ENCODE data around the gene NTRK3.

Gene NTRK3

DNA sequence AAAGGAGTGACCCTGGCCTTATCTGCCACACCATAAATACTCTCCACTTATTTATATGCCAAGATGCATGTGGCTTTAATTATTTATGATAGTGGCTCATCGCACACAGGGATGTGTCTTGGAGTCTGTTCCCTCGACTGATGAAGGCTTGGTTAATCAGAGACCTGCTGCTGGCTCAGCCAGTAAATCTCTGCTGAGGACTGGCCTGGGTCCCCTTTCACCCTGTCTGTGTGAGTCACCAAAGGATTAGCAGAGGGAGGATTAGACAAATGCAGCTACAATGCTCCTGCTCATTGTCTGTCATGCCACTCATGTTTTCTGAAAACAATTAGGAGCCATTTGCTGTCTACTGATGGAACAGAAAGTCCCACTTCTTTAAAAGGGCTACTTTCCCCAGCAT lies 226.8 kb downstream of the NTRK3 start:
- no peak for DNase-seq (ENCODE audit: low read depth)

DNA sequence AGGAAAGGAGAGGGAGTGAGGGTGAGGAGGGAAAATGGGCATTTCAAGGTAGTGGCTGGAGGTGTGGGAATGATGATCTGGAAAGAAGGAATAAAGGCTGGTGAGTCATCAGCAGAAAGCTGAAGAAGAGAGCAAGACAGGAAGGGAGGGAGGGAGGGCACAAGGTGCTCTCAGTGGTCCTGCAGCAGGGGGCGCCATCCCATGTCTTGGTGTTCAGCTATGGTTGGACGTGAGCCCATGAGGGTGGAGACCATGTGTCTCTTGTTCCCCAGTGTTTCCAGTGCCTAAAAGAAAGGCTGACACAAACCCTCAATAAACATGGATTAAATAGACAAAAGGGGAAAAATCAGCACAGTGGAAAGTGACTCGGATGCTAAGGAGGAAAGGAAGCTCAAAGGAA lies 228.5 kb downstream of the NTRK3 start:
- no peak for DNase-seq (ENCODE audit: low read depth)

DNA sequence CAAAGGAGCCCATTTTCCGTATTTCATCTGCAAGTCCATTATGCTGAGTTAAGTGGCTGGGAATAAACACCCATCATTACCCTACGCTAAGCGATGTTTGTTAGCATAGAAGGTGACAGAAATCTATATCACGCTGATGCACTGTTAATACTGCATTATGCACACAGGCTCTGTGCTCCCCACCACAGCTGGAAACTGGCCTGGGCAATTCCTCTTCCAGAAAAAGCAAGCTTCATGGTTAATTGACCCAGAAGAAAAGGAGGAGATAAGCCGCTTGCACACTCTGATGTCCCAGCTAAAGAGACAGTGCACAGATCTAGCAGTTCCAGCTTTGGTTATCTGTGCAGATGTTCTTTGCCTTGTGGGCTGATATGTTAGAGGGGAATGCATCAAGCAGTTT lies 232.6 kb downstream of the NTRK3 start:
- DNase-seq (ENCODE audit: low read depth) = no peak

DNA sequence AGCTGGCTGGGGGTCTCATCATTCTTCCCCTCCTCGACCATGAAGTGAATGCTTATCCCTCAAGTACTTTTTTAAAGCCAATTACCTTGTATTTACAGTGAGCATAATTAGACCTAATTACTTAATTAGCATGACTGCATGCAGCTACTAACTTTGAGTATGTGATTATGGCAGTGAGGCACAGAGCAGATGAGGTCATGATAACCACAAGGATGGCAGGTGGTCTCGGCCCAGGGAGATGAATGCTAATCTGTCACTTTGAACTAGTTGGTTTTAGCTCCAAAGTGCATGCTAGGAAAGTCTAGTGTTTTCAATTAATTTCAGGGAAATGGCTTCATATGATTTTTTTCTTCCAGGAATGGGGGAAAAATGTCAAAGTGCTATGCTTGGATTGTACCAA lies 233.8 kb downstream of the NTRK3 start:
- DNase-seq (ENCODE audit: low read depth) = no peak

DNA sequence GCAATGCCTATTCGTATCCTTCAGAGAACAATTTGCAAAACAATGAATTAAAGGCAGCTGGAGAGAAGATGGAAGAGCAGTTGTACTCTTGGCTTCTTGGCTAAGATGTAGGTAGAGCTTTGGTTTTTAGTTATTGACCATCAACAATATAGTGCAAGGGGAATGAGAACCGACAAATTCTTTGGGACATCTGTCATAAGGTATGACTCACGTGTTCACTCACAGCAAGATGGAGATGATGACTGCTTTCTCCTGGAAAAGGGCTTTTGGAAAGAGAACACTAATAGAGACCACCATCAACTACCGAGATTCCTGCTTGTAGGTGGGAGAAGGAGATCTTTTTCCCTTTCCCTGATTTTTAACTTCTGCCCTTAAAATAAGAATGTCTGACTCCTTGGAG lies 234.9 kb downstream of the NTRK3 start:
- no peak for DNase-seq (ENCODE audit: low read depth)

DNA sequence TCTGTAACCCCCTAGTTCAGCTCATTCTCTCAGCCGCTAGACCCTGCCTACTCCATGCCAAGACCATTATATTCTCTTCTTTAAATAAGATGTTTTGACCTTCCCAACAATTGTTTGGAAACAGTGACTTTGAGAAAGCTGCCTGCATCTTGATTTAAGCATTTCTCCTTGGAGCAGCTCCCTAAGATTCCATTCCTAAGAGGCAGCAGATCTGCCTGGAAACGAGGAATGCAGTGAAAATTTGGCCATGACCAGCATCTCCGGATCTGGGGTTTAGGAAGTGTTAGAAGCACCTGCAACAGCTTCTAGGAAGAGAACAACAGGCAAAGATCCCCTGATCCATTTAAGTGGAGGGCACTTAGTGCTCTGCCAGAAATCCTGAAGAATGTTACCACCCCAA lies 235.7 kb downstream of the NTRK3 start:
- no peak for DNase-seq (ENCODE audit: low read depth)

DNA sequence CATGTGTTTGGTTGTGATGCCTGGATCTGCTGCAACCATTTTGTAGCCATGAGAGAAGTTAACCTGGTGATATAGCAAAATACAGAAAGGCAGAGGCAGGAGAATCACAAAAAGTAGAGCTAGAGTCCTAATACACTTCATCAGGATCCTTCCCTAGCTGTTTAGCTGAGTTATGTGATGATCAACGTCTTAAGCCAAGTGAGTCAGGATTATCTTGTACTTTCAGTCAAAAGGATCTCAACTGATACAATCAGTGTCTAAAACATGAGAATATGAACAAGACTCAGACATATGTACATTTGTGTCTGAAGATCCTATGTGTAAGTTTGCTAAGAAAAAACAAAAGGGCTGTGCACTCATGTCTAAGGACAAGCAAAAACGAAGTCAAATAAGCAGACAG lies 236.9 kb downstream of the NTRK3 start:
- no peak for DNase-seq (ENCODE audit: low read depth)

DNA sequence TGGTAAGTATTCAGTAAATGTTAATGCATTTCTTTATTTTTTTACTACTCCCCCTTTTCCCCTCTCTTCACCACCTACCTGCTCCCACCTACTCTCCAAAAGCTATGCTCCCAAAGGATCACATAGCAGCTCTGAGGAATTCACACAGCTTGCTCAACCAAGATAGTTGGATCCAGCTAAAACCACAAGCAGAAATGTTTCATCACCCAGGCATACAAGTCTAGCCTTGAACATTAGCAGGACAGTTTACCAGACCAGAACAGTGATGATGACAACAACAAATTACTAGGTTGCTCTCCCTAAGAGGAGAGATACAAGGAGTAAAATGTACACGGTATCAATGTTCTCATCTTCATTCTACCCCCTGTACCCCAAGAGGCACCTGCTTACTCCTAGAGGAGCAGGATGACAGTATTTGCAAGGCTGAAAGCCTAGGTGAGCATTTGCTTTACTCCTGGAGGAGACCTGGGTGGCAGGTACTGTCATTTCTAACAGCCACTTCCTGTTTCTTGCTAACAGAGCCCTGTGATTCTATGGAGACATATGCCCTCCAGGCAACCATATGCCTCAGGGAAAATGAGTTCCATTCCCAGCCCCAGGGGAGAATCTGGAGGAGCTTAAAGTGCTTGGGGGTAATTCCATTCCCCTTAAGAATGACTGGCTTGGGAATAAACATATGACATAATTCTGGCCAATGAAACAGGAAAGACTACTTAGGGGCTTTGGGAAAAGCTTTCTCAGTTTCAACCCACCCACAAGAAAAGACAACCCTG lies 237.5 kb downstream of the NTRK3 start:
- no peak for DNase-seq (ENCODE audit: low read depth)

DNA sequence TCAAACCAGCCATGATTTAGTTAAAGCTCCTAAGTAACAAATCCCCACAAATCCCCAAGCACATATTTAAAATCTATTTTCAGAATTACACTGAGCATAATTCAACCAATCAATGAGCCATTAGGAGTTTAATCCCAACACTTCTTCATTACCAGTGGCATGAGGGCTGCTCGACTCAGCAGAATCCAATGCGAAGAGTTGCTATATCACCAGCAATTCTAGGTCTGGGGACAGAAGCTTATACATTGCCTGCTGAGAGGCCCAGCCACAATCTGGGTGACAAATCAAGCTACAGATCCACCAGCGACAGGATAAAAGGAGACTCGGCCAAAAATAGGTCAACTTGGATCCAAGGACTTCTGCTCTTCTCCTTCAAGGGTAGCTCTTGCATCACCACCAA lies 238.8 kb downstream of the NTRK3 start:
- no peak for DNase-seq (ENCODE audit: low read depth)

DNA sequence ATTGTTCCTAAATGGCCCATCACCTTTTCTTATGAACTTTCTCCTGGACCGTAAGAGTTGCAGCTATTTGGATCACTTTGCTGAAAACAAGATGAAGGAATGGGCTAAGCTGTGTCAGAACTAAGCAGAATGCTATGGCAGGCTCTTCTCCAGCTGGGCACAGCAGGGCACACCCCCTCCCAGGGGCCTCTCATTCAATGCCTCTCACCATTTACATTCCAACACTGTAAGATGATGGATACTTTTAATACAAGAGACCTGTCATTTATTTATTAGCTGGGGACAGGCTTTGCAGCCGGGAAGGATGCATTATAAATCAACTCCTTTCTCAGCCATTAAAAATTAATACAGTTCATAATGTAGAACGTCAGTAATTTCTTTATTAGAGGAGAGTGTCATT lies 240.1 kb downstream of the NTRK3 start:
- no peak for DNase-seq (ENCODE audit: low read depth)

DNA sequence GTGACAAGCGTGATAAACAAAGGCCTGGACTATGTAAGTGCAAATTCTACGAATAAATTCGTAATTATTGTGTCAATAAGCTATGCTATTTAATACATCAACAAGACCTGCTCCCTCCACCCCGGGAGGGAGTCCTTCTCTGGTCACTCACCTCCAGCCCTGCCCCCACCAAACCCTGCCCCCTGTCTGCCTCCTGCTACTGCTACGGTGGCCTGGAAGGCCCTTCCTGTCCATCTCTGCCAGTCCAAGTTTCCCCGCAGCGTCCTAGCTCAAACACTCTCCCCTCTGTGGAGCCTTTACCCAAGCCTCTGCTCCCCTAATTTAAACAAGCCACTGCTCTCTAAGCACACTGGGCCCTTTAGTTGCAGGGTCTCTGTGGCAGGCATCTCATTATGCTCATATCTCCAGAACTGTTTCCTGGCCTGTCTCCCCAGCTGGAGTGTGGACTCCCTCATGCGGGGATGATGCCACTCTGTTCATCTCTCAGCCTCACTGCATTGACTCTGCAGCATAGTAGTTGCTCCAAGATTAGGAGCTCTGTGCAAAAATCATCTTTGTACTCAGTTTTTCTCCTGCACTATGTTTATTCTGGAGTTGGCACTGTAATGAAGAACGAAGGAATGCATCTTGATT lies 241.2 kb downstream of the NTRK3 start:
- no peak for DNase-seq (ENCODE audit: low read depth)

DNA sequence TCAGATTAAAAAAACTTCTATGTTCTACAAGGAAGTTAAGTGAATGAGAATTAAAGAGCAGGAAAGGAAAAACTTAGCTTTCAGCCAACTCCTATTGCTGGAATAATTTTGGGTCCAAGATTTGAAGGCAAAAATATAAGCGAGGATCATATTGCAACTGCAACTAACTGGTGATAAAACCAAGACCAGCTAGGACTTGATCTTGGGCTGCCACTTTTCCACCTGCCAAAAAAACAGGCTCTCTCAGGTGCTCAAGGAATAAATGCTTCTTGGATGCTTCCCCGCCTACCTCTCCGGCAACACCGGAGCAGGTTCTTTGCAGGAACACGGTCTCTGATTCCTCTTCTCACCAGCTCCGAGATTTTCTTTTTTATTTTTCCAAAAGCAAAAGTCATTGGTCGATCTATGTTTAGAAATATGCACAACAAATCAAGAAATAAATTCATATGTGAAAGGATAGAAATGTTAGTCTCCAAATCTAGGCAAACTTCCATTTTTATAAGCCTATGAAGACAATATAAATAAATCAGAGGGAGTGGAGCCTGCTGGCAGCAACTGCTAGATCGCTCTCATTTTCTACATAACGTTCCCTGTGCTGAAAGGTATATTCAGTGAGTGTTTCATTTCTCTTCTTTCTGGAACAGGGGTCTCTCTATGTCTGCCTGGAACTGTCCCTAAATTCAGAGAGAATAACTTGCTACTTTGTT lies 241.9 kb downstream of the NTRK3 start:
- no peak for DNase-seq (ENCODE audit: low read depth)

DNA sequence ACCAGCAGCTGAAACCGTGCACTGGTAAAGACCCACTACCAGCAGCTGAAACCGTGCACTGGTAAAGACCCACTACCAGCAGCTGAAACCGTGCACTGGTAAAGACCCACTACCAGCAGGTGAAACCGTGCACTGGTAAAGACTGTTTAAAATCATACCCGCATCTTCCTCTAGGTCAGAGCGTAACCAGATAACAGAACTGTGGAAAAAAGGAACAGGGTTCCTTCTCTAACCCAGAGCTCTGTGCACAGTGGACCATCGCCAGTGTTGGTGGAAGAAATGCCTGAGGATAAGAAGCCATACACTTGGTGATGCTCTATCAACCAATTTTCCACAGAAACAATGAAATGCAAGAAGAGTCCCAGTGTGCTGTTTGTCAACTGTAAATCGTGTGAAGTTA lies 243.4 kb downstream of the NTRK3 start:
- no peak for DNase-seq (ENCODE audit: low read depth)

DNA sequence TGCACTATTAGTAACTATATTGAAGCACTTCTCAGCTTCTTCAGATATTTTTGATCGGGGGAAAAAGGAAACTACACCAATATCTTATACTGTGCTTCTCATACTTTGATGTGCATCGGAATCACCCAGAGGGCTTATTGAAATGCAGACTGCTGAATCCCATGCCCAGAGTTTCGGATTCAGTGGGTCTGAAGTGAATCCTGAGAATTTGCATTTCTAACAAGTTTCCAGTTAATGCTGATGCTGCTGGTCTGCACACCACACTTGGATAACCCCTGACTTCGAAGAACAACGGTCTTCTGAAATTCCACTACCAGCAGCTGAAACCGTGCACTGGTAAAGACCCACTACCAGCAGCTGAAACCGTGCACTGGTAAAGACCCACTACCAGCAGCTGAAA lies 243.9 kb downstream of the NTRK3 start:
- no peak for DNase-seq (ENCODE audit: low read depth)

DNA sequence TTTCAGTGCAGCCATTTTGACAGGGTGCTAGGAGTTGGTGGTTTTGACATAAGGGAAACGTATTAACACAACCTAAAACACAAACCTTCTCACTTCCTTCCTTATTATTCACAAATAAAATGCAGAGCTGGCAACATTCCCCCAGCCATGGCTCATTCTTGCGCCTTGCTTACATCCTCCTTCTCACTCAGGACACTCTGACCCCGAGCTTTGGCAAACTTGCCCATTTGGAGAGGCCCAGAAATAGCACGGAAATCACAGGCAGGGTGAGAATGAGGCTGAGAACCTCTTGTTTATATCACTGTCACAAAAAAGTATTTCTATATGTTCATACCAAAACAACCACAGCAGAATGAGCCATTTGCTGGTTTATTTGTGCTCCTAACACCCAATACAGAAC lies 244.3 kb downstream of the NTRK3 start:
- no peak for DNase-seq (ENCODE audit: low read depth)

DNA sequence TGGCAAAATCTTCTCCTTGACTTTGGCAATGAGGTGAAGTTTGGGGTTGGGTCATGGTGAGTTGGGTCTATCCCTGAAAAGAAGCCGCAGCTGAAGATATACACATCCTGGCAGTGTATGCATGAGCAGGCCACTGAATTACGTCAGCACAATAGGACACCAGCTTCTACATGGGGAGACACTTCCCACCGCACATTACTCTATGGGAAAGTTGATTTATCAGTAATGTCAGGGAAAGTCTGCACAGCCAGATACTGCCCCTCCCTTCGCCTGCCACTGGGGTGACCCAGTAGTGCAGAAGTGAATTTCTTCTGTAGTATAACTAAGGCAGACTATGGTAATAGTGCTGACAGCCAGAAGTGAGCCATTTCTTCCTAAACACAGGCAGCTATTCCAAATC lies 245.0 kb downstream of the NTRK3 start:
- no peak for DNase-seq (ENCODE audit: low read depth)

DNA sequence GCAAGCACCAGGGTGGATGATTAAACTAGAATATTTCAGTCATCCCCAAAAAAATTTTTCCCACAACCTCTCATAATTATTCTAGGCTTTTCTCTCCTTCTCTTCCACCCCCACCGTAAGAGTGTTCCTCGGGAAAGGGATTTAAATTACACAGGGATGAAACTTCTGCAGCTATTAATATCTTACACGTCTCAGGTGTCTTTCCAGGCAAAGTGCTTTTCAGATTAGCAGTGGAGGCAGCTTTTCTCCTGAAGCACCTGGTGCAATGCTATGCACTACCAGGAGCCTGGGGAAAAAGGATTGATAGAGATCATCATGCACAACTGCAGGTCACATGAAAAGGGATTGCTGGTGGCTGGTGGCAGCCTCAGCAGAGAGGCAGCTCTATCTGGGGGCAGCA lies 250.4 kb downstream of the NTRK3 start:
- DNase-seq (ENCODE audit: low read depth) = no peak

DNA sequence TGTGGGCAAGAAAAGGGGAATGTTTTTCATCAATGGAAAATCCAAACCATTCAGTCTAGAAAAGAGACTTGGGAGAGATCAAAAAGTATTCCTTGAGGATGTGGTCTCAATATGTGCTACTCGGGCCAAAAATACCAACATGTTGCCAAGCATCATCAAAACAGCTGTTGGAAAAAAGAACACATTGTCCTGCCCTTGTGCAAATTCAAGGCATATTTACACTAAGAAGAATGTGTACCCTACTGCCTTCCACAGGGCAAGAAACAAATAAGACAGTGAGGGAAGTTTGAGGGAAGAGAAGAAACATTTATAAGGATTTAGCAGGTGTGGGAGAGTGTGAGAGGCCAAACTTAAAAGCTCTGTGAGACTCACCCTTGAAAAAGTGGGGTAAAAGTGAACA lies 252.1 kb downstream of the NTRK3 start:
- DNase-seq (ENCODE audit: low read depth) = no peak

DNA sequence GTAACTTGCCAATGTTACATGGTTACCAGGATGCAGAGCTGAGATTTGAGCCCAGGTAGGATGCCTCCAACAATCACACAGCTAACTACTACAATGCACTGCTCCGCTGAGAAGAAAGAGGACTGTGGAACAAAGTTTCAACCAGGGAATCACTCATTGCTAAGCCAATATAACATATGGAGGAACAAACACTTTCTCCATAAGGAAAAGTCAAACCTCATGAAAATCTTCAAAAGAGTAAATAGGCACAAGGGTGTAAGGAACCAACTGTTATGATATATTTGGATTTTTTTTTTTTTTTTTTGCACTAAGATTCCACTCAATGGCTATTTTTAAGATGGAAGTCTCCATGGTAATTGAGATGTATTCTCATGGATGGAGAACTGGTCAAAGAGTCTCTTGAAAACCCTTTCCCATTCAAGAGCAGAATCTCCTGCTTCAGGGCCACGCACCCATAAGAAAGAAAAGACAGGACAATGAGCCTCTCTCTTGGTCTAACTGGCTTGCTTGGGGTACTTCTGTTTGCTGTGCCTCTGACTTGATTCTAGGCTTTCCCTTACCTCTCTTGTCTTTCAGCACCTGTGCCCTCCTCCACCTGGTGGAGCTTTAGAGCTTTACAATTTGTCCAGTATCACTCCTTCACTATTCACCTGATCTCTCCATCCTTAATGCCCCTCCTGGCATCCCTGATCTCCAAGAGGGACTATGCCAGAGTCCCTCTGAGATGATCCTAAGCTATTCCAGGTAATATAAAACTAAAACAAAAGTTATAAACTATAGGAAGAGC lies 252.8 kb downstream of the NTRK3 start:
- DNase-seq (ENCODE audit: low read depth) = no peak

DNA sequence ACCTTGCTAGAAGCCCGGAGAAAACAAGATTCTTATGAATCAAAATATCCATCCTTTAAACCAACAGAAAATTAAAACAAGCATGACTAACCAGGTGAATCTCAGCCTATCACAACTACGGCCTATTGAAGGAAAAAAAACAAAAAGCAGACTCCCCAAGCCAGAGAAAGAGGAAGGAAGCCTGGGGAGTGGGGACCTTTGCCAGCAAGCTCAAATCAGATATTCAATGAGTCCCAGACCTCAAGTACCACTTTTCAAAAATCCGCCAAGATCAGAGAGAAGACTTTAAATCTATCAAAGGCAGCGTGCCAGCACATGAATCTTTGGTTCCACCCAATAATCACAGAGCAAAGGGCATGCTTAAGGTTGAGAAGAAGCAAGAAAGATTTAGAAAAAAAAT lies 253.8 kb downstream of the NTRK3 start:
- DNase-seq (ENCODE audit: low read depth) = no peak

DNA sequence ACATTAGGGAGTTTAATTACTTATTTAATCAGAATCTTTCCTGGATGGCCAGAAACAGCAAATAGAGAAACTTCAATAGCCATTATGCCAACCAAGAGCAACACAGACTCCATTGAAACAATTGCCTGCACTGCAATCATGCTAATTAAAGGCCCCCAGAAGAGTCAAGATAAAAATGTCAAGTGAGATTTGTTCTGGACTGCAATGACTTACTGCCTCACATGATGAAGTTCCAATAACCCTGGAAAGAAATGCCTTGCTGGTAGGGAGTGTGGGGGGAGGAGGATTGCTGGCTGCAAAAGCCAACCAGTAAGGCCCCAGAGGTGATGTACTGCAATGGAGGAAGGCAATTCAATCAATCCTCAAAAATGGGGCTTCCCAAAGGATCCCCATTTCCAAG lies 257.9 kb downstream of the NTRK3 start:
- DNase-seq (ENCODE audit: low read depth) = no peak

DNA sequence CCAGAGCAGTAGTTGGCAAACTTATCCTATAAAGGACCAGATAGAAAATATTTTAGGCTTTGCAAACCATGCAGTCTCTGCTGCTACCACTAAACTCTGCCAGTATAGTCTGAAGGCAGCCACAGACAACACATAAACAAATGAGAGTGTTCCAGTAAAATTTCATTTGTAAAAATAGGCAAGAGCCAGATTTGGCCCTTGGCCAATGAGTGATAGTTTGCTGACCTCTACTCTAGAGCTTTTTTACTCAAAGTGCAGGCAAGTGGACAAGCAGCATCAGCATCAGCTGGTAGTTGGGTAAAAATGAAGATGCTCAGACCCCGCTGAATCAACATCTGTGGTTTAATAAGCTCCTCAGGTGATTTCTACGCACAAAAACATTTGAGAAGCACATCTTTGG lies 269.8 kb downstream of the NTRK3 start:
- no peak for DNase-seq (ENCODE audit: low read depth)

DNA sequence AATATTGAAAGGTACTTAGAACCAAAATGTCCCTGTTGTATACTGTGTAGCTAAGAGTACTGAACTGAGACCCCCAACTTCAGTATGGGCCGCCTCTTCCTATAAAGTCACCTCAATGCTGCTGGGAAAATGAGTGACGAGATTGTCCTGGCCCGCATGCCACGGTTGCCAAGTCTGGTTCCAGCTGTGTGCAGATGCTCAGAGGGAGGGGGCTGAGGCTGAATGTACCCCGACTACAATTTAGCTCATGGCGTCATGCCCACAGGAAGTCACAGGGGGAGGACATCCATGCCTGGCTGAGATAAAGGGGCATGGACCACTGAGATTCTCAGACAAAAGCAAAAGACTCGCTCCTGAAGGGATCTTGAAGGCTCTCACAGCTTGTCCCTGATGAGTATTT lies 271.1 kb downstream of the NTRK3 start:
- no peak for DNase-seq (ENCODE audit: low read depth)
